GM21515 (cell line): ENCODE results near the gene ACP1.
A peak's percentile ranks its signal among the peaks of the same experiment; 100 is the strongest.

Source experiments
- ATAC-seq: cut with Tn5 transposase; IDR thresholded peaks from one replicate; pipeline ENCODE4 v1.9.1; 2021; ENCODE audit not compliant: unreplicated experiment

The ACP1 gene

DNA sequence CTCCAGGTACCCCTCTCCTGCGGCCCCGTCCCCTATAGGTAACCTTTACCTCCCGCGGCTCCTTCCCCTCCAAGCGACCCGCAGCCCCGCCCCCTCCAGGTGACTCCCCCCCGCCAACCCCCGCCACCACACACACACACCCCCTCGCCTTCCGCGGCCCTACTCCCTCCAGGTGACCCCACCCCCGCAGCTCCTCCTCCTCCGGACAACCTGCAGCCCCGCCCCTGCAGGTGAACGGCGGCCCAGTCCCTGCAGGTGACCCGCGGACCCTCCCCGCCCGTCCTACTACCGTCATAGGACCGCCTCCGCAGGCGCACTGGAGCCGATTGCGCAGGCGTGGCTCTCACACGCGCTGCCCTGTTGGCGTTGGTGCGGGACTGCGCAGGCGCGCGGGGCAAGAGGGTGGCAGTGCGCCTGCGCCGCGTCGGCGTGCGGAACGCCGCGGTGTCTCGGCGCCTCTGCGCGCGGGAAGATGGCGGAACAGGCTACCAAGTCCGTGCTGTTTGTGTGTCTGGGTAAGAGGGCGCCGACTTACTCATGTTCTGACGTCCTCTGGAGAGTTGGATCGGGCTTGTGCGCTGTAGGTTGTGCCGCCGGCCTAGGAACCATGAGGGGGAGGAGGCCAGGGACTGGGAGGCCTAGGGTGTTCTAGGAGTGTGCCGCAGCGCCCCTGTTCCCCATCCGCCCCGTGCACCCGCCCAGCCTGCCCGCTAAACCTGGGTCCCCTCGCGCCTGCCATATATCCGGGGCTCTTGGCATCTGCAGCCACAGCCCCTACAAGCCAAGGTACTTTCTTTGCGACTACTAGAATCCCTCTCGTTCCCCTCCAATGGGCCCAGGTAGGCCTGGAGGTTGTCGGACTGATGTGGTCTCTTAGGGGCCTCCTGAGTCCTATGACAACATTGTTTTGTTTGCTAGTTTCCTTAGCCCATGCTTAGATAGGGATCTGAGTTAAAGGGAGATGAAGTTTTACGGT lies at the start of gene ACP1:
Gene ACP1 (plus strand): TSS at position 455 of the 976 bp plus-strand sequence. CDS start 18 bp downstream, at position 473.
- peak; percentile 90 for ATAC-seq

DNA sequence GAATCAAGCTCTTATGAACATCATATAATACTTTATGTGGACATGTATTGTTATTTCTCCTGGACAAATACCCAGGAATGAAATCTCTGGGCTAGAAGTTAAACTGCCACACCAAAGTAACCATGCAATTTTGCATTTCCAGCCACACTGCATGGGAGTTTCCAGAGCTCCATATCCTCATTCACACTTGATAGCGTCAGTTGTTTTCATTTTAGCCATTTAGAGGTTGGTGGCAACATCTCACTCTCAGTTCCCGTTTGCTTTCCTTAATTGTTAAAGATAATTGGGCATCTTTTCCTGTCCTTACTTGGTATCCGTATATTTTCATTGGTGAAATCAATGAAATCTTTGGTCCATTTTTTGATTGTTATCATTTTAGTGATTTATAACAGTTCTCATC lies 48.7 kb upstream of the ACP1 start:
- ATAC-seq = no peak

DNA sequence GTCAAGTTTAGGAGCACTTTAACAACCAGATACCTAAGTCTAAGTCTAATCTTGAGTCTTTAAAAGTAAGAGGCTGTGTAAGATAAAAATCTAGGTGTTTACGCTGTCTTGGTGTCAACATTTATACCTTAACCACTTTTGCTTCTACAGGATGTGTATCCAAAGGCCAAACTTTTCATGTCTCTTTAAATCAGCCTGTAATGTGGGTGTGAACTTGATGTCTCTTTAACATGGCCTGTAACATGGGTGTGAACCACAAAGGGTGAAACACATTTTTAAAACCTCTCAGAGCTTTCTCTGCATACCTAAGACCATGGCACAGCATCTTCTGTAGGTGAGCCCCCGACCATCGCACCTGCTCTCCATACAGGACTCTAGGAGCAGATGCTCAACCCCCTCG lies 41.3 kb upstream of the ACP1 start:
- no peak for ATAC-seq

DNA sequence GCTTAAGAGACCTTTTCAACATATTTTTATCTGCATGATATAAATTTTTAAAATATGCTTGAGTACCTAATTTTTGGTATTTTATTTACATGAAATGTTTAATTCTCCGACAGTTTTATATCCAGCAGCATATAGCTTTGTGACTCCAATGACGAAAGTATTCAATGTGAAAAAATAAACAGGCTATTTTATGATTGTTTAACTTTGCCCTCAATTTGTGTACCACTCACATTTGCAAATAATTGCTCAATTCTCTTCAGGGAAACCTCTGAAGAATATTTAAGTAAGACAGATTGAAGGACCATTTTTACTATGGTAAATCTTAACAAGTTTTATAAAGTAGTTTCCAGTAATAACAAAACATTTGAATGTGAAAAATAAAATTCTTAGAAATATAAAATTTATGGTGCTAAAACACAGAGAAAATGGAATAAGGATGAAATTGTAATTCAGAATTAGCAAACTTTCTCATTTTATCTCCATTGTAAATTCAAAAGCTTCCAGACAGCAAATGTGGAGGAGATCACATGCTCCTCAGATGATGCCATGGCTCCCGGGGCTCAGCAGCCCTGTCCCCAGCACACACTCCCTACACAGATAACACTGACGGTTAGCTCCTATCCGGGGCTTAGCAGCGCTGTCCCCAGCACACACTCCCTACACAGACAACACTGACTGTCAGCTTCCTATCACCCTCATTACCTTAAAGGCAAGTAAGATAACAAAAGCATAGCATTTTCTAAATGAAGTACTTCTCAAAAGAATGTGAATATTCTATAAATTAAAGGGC lies 40.6 kb upstream of the ACP1 start:
- no peak for ATAC-seq

DNA sequence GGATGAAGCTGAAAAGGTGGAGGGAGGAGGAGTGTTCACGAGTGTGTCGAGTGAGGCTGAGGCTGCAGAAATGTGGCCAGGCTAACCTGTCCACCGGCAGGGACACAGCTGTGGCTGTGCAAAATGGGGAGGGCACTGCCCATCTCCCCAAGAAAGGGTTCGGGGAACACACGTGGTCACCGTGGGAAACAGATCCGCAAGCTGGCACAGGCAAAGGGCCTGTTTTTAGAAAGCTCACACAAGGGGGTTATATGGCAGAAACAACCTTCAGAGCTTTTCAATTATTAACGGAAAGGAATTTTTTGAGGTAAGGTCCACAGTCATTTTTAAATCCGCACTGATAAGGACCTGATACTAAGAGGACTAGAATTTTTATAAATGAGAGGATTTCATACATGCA lies 36.6 kb upstream of the ACP1 start:
- no peak for ATAC-seq

DNA sequence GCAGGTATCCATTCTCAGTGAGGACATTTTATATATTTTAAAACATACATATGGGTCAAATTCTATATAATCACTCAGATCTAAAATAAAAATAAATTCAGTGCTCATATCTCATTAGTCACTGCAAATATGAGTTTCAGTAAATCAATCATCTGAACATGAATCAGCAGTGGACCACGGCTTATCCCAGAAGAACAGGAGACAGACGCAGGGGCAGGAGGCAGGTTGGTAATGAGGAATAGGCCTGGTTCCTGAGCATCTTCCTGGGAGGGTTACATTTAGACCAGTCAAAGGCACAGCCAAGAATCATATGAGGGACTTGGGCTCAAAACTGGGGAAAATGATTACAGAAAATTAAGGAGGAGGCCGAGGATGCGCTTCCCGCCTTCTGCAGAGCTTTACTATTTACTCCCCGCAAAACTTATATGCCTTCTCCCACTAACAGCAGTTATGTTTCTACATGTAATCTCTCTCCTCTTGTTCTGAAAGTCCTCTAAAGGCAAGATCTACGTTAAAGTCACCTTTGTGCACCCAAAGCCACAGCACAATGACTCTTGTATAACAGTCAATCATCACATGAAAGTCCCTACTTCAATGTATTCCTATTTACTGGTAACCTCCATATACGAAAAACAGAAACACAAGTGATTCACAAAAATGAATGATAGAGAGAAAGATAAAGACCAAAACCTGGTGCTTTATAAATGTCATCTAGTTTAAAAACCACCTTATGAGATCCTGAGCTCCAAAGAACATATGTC lies 36.0 kb upstream of the ACP1 start:
- ATAC-seq = no peak

DNA sequence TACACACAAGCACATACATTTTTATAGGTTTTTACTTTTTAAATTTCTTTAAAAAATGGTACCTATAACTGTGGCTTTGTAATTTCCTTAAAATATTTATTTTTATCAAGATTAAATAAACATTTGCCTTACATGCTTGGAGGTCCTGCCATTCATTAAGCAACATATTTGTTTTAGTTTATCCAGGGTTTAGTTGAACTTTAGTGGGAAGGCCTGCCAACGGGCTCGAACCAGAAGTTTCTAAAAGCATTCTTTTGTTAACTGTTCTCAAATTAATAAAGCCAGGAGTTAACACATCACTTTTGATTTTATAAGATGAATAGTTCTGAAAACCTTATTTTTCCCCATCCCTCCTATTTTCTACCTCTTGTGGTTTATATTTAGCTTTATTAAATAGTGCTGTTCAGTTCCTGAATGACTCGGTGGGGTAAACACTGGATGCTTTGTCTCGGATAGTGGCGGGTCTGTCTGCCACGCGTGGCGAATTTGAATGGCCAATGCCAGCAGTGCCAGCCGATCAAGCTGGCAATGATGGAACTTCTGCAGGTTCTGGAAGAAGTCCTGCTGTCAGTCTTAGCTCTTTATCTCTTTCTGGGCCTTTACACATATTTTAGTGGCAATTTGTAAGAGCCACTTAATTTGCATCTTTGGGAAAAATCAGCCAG lies 33.1 kb upstream of the ACP1 start:
- no peak for ATAC-seq

DNA sequence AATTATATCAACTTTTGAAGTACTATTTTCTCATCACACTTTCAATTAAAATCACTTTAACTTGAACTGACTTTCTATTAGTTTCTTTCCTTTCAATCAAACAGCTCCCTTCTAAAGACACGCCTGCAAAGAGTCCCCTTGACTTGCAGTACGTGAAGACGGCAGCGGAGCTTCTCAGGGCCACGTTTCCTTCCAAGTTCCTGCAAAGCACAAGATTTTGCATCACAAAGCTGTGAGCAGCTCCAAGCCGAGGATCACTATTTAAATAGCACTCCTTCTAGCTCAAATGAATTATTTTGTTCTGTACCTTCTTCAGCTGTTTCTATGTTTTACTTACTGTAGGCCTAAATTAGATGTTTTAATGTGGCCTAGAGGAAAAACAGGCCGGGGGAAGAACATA lies 31.7 kb upstream of the ACP1 start:
- no peak for ATAC-seq

DNA sequence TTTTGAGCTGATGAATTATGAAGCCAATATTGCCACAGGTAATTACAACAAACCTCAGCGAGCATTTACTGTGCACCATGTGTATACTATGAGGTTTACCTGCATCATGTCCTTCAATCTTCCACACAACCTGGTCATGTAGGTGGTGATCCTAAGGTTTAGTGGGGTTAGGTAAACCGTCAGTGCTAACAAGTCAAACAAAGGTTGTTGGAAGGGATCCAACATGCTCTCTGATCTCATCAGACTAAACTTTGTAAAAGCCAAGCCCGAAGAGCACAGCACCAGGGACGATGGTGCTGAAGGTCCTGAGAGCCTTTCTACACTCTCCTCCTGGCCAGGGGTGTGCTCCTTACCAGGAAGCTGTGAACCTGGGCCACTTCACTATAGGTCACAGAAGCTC lies 30.3 kb upstream of the ACP1 start:
- no peak for ATAC-seq

DNA sequence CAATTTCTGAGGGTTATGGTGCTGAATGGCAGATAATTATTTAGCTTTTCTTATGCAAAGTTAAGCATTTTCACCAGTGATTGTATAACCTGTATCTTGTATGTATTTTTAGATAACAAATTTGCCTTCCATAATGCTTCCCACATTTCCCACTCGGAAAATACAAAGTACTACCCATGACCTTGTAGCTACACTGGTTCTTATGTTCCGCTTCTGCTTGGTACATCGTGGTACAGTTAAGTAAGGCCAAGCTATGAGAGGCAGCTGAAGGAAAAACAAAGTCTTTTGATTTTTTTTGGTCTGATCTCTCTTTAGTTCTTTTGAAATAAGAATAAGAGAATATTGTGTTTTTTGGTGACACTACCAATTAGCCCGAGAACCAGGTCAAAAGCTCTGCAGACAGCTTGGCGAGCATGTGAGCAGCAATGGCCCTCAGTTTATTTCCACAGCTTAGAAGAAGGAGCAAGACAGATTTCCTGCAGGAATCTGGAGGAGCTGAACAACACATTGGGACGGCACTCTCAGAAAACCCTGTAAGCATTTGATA lies 27.7 kb upstream of the ACP1 start:
- ATAC-seq = no peak

DNA sequence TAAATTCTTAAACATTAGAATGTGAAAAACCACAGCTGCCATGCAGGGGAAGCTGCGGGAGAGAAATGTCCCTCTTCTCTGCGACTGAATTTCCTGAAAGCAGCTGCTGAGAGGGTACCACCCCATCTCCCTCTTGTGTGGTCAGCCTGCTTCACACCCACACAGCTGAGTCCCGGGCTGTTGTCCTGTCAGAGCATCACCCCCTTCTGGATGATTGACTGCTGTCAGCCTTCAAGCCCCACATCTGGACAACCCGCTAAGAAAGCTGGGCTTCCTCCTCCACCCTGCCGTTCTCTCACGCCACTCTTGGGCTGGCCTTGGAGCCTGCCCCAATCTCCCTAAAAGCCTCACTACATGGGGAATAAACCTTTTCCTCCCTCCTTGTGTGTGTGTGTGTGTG lies 26.9 kb upstream of the ACP1 start:
- no peak for ATAC-seq

DNA sequence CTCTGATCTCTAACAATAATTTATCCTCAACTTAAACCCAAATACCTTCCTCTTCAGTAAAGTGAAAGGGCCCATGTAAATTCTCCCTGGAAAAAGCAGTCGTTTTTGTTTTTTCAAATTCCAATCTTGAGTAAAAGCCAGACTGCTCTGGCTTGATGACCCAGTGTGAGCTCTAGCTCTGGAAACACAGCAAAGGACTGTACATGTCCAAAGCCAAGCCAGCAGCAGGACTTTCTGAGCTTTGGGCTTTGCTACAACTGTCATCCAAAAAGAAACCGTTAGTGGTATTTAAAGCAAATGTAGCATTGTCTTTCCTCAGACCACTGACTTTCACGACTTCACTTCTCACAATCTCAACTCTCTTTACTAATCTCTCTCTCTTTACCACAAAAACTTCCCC lies 26.3 kb upstream of the ACP1 start:
- no peak for ATAC-seq

DNA sequence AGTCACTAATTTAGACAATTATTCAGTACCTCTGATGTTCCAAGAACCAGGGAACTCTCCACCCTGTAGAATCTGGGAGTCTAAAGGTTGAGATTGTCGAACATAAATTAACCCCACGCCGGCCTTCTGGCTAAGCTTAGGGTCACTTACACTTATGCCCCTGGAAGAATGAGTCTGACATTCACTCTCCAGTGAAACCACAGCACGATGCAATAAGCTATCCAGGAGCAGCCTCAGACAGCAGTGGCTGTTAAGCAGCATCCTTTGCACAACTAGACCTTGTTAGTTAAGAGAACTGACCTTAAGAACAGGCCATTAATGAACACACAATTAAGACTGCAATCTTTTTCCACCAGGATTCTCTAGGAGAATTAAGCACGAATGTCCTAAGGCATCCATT lies 25.9 kb upstream of the ACP1 start:
- no peak for ATAC-seq

DNA sequence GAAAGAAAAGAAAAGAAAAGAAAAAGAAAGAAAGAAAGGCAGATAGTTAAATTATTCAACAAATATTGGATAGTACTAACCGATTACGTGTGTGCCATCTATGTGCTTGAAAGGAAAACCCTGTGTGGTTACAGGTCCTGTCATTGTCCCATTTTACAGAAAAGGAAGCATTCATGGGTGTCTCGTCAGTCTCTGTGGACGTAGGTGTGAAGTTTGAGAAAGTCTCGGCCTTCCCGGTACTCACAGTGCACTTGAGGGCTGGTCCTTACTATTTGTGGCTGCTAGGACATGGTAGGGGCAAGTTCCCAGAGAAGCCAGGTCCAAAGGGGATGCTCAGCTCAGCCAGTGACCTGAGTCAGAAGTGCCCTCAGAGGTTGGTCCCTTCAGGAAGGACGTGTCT lies 20.2 kb upstream of the ACP1 start:
- ATAC-seq = no peak

DNA sequence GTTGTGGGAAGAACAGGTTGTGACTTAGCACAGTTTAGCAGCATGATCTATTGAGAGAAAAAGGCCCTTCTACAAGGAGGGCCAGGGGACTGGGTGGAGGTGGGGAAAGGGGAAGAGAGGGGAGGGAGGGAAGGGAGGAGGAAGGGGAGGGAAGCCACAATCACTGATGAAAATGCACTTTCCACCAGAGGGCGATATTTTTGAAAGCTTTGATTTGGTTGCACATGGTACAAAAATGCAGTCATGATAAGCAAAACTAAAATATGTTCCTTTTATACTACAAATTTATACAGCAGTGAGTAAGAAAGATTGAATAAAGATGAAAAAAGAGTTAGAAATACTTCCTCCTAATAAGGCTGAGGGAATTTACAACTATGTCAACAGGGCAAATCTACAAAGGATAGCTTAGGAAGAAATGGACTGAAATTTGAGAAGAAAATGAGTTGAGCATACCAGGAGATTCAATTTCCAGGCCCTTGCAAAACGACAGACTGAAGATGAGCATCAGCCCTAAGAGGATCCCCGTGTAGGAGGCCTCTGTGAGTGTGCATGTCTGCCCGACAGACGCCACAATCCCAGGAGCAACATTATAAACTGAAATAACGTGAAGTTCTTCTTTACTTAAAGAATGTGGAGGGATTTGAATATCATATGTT lies 18.1 kb upstream of the ACP1 start:
- ATAC-seq = no peak

DNA sequence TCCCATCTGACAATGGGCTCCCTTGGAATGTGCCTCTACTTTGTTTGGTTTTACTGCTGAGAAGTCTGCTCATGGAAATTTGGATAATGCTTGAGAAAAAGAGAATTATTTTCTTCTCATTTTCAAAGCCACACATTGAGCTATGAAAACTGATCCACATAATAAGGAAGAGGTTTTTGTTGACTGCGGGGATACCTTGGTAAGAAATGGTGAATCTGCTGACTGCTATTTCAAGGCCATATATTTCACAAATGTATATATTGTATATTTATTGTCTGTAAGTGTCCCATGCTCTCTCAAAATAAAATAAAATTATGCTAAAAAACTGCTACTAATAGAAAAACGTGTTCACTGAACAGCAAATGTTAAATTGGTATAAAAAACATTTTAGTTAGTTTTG lies 16.0 kb upstream of the ACP1 start:
- ATAC-seq = no peak

DNA sequence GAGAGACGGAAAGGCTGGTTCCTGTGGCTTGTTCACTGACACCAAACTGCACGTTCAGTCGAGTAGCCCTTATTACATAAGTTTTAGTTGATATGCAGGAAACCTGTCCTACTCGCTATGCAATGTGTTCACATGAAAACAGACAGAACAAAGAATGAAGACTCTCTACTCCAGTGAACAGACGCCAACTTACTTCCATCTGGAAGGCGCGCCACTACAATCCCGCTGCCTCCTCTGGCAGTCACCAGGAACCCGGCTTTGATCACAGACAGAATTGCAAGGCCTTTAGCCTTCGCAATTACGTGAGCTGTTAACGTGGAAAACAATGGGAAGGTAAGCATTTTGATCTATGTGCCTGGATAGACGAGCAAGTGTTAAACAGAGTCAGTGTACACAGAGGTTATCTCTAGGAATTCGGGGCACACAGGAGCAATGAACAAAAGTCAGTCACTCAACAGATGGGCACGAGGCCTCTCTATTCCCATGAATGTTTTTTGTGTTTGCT lies 15.2 kb upstream of the ACP1 start:
- ATAC-seq = no peak

DNA sequence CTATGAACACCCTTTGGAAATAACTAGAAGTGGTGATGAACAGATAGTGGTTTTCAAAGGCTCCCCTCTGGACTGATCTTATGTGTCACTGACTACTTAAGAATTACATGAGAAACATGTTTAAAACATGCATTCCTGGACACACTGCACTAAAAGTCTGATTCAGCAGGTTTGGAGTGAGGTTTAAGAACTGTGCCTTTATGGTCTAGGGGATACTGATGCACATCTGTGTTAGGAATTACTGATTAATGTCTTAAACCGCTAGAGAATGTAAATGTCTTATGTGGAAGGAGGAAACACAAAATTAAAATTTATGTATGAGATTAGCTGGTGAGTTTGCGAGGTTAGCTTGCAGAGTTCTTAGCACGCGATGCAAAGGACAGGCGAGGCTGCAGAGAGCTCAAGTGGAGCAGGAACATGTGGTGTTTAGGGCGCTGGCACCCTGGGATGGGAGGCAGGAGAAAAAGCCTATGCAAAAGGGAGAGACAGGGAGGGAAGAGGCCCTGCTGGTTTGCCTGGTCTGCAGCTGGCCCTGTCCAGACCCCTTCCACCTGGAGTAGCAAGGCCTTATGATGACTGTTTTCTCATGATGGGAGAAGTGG lies 12.6 kb upstream of the ACP1 start:
- ATAC-seq = no peak

DNA sequence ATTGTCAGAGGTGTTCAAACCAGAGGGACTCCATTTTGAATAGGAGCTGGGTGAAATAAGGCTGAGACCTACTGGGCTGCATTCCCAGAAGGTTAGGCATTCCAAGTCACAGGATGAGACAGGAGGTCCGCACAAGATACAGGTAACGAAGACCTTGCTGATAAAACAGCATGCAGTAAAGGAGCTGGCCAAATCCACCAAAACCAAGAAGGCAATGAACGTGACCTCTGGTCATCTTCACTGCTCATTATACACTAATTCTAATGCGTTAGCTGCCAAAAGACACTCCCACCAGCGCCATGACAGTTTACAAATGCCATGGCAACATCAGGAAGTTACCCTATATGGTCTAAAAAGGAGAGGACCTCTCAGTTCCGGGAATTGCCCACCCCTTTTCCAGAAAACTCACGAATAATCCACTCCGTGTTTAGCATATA lies 11.5 kb upstream of the ACP1 start:
- no peak for ATAC-seq
